Esophagus muscularis mucosa (tissue), 4 donors: ENCODE measurements around the gene PRKCG. TPM values are rescaled to one million over a fixed set of nuclear protein-coding genes. Genes with fewer than 3 reads are reported as not detected.
A peak's percentile ranks its signal among the peaks of the same experiment; 100 is the strongest.
"Not testable (repeated sequence)": the region's sequence is repeated elsewhere in the genome, so short reads cannot be mapped to it uniquely, and the experiment has no call there.

Experiments
- DNase-seq: peaks from one replicate; pipeline ENCODE4 v3.0.0-alpha.2; 2017; ENCODE audit errors: extremely low spot score
- H3K27ac ChIP-seq, 4 donors: fragments of 200-600 bp; sonication (generic); replicated peaks in 1 of 4; 1 replicate in 3 of 4; 2 replicates in 1 of 4; pipeline ENCODE4 v1.5.1; 2016 to 2019; ENCODE audit warnings: mild to moderate bottlenecking in 1 of 4
- H3K27me3 ChIP-seq, 4 donors: fragments of 200-600 bp; sonication (generic); one replicate each; pipeline versions ENCODE4 v1.5.1 to v1.6.0; 2016 to 2019
- H3K36me3 ChIP-seq, 4 donors: fragments of 200-600 bp; sonication (generic); one replicate each; pipeline ENCODE4 v1.5.1; 2016 to 2019
- H3K4me1 ChIP-seq, 4 donors: fragments of 200-600 bp; sonication (generic); one replicate each; pipeline ENCODE4 v1.5.1; 2016 to 2019
- H3K4me3 ChIP-seq, 4 donors: fragments of 200-600 bp; sonication (generic); 1 replicate in 2 of 4; 2 replicates in 2 of 4; pipeline ENCODE4 v1.5.1; 2016 to 2019; ENCODE audit warnings: mild to moderate bottlenecking in 4 of 4, moderate library complexity in 1 of 4
- H3K9me3 ChIP-seq, 4 donors: fragments of 200-600 bp; sonication (generic); 1 replicate in 3 of 4; 2 replicates in 1 of 4; pipeline ENCODE4 v1.5.1; 2016 to 2019
- CTCF ChIP-seq, 3 experiments: fragments of 200-600 bp in 2 of 3; fragments of 450-650 bp in 1 of 3; sonication (generic) in 2 of 3; IDR thresholded peaks; one replicate each; pipeline ENCODE4 v1.5.1; 2017 to 2019; ENCODE audit warnings: antibody characterized with exemption in 3 of 3, mild to moderate bottlenecking in 2 of 3, moderate library complexity in 1 of 3
- EP300 ChIP-seq: sonication (generic); formaldehyde crosslinking; IDR thresholded peaks from one replicate; pipeline ENCODE4 v1.6.1; 2017; ENCODE audit warnings: antibody characterized with exemption
- POLR2A ChIP-seq: fragments of 450-650 bp; IDR thresholded peaks from one replicate; pipeline ENCODE4 v1.6.1; 2017; ENCODE audit warnings: antibody characterized with exemption, moderate library complexity, mild to moderate bottlenecking, low read depth
- POLR2AphosphoS5 ChIP-seq, 2 donors: sonication (generic); formaldehyde crosslinking; IDR thresholded peaks; one replicate each; pipeline ENCODE4 v1.6.1; 2017; ENCODE audit warnings: antibody characterized with exemption in 2 of 2
- WGBS: methylation state at CpG from one replicate; pipeline ENCODE4 v1.1.5; 2018; 5-methylcytosine and 5-hydroxymethylcytosine counted together
- intact Hi-C: fragments of 100-400 bp; cut with DNase I; formaldehyde crosslinking; loops from one replicate; pipeline ENCODE4 v1.15.1; 2023
- total RNA-seq, 4 donors: library from RNA; depleted of rRNA; stranded (reverse); fragments of >200 nt; gene quantifications; one replicate each; pipeline versions ENCODE4 v1.1.0 to v1.2.1, GENCODE V29; 2016

Gene PRKCG
- total RNA-seq = not detected

- WGBS = 4% methylated on average over 36 of the region's 49 CpGs
- peaks cover 22 to 49% (median 39%) of the 10 kb centered on the region in 4 donors for H3K4me1 ChIP-seq
- intact Hi-C loops = loop anchor here (5.0 kb wide), 1 partner anchor 34 kb away; no protein-coding TSS in a partner anchor
Observed at GRCh38 chr19:53881482-53882390, at the start of gene PRKCG. PRKCG (plus strand) TSS chr19:53882197; CDS start chr19:53882495, 298 bp downstream.

GRCh38 chr19:53832861-53833260 lies 49.1 kb upstream of the PRKCG start:
- intact Hi-C loops, DNase-seq, H3K4me1 ChIP-seq, H3K27ac ChIP-seq, H3K36me3 ChIP-seq, H3K9me3 ChIP-seq, H3K4me3 ChIP-seq: not testable (repeated sequence)
- WGBS = 30% methylated on average over 12 of the region's 13 CpGs
- peaks cover 0 to 42% (median 3%) of the 10 kb centered on the region in 4 donors for H3K27me3 ChIP-seq

More at GRCh38 chr19:53881482-53882390, at the start of gene PRKCG:
- H3K4me3 ChIP-seq = peak within 1 kb of the TSS; percentile 35 to 51 (median 38)
- no peak for DNase-seq
- no peaks in the 10 kb centered on the region for H3K9me3 ChIP-seq
- H3K27me3 ChIP-seq = peaks cover 4 to 63% (median 31%) of the 10 kb centered on the region in 4 donors
- H3K36me3 ChIP-seq = peaks cover 0 to 3% (median 0%) of the 10 kb centered on the region in 4 donors
- no peak within 1 kb of the TSS for H3K27ac ChIP-seq
- TF ChIP-seq CTCF (IDR thresholded peaks at IDR 0.05) = peak; percentile 47 to 62 (median 50)
- TF ChIP-seq POLR2AphosphoS5 (IDR thresholded peaks at IDR 0.05) = no peak

- intact Hi-C loops, H3K36me3 ChIP-seq, H3K9me3 ChIP-seq, H3K27ac ChIP-seq, H3K4me3 ChIP-seq, DNase-seq: not testable (repeated sequence)
- 73% methylated on average over 5 of the region's 5 CpGs for WGBS
- peaks cover 0 to 21% (median 3%) of the 10 kb centered on the region in 4 donors for H3K27me3 ChIP-seq
- peaks cover 8 to 13% (median 11%) of the 10 kb centered on the region in 4 donors for H3K4me1 ChIP-seq
Observed at GRCh38 chr19:53838446-53838845, 43.6 kb upstream of the PRKCG start.

GRCh38 chr19:53840241-53840640 lies 41.8 kb upstream of the PRKCG start:
- H3K9me3 ChIP-seq, H3K36me3 ChIP-seq, DNase-seq, H3K4me3 ChIP-seq, H3K27ac ChIP-seq: not testable (repeated sequence)
- intact Hi-C loops = loop anchor here (10.0 kb wide), 1 partner anchor 65 kb away; the partner anchor contains the start of gene CACNG7
- 94% methylated on average over 12 of the region's 12 CpGs for WGBS
- H3K27me3 ChIP-seq = peaks cover 0 to 21% (median 3%) of the 10 kb centered on the region in 4 donors
- peaks cover 8 to 13% (median 11%) of the 10 kb centered on the region in 4 donors for H3K4me1 ChIP-seq

GRCh38 chr19:53840914-53841313 lies 41.1 kb upstream of the PRKCG start:
- intact Hi-C loops = loop anchor here (10.0 kb wide), 1 partner anchor 64 kb away; the partner anchor contains the start of gene CACNG7
- not testable (repeated sequence) for DNase-seq, H3K36me3 ChIP-seq, H3K9me3 ChIP-seq, H3K4me3 ChIP-seq, H3K27ac ChIP-seq
- 77% methylated on average over 4 of the region's 4 CpGs for WGBS
- Histone ChIP-seq H3K27me3 (peaks cover 0 to 21% (median 3%) of the 10 kb centered on the region in 4 donors), H3K4me1 (peaks cover 8 to 13% (median 11%) of the 10 kb centered on the region in 4 donors)

GRCh38 chr19:53844849-53845246 lies 37.1 kb upstream of the PRKCG start:
- Histone ChIP-seq H3K36me3 (no peaks in the 10 kb centered on the region), H3K4me3 (no peak overlapping the region), H3K4me1 (peaks cover 8 to 13% (median 11%) of the 10 kb centered on the region in 4 donors), H3K9me3 (no peaks in the 10 kb centered on the region), H3K27me3 (peaks cover 0 to 24% (median 3%) of the 10 kb centered on the region in 4 donors), H3K27ac (no peak overlapping the region)
- TF ChIP-seq POLR2AphosphoS5 (IDR thresholded peaks at IDR 0.05) (no peak), POLR2A (no peak), CTCF (IDR thresholded peaks at IDR 0.05) (no peak), EP300 (no peak)
- intact Hi-C loops = loop anchor here (5.0 to 10.0 kb wide), 2 partner anchors 37 to 60 kb away; partner anchors contain the start of genes CACNG7 and PRKCG
- no peak for DNase-seq
- 85% methylated on average over 9 of the region's 9 CpGs for WGBS
